PFSK-1 (cell line): Measurements from ENCODE around the gene TAF15.

ENCODE experiments used
- FOXP2 ChIP-seq: optimal IDR thresholded peaks from 2 replicates; pipeline ENCODE3; 2011; ENCODE audit warnings: borderline replicate concordance, control low read depth, inconsistent platforms; ENCODE audit not compliant: insufficient read depth; ENCODE audit errors: extremely low read length, extremely low read depth
- POLR2AphosphoS5 ChIP-seq: IDR thresholded peaks from 2 replicates; pipeline ENCODE4 v1.6.1; 2012; ENCODE audit warnings: low read depth, mild to moderate bottlenecking, control low read depth, low read length, moderate library complexity
- REST ChIP-seq, 2 experiments: IDR thresholded peaks; 2 replicates each; pipeline versions ENCODE4 v1.6.1 to v1.8.0; 2011 to 2012; ENCODE audit warnings: low read depth in 2 of 2, low read length in 2 of 2, control low read depth in 1 of 2, inconsistent platforms in 1 of 2, mild to moderate bottlenecking in 1 of 2, moderate library complexity in 1 of 2; ENCODE audit not compliant: insufficient read depth in 1 of 2
- SIN3A ChIP-seq: IDR thresholded peaks from 2 replicates; pipeline ENCODE4 v1.6.1; 2012; ENCODE audit warnings: mild to moderate bottlenecking, low read length, moderate library complexity, borderline replicate concordance; ENCODE audit not compliant: insufficient read depth
- TAF1 ChIP-seq: IDR thresholded peaks from 2 replicates; pipeline ENCODE4 v1.6.1; 2012; ENCODE audit warnings: low read length, control low read depth, borderline replicate concordance; ENCODE audit not compliant: insufficient read depth

TAF15 gene

GRCh38 chr17:35768797-35769196 is 40.5 kb upstream of the TAF15 start:
- TF ChIP-seq POLR2AphosphoS5 = no peak
- no peak for TF ChIP-seq FOXP2
- no peak for TF ChIP-seq TAF1
- no peak for TF ChIP-seq REST (IDR thresholded peaks at IDR 0.05; ENCODE audit: insufficient read depth in 1 of 2, low read depth in 2 of 2, low read length in 2 of 2)
- no peak for TF ChIP-seq SIN3A

DNA sequence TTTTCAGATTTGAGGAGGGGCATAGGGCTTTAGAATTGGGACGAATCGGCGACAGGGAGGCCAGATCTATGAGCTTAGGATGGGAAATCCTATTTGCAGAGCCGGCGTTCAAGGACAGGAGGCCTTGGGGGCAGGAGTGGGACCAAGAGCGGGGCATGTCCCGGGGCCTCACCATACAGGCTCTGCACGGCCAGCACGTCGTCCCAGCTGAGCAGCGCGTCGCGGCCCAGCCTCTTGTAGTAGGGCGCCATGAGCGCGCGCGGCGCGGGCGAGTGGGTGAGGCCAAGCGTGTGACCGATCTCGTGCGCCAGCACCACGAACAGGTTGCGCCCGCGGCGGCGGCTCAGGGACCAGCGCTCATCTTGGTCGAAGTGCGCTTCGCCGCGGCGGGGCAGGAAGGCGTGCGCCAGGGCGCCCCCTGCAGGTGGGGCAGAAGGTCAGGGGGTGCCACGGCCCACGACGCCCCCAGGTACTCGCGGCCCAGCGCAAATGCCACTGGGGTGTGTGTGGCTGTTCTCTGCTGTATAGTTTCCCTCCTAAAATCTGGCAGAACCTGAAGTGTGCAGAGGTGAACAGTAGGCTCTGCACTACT is 39.3 kb upstream of the TAF15 start:
- TF ChIP-seq REST (IDR thresholded peaks at IDR 0.05; ENCODE audit: insufficient read depth in 1 of 2, low read depth in 2 of 2, low read length in 2 of 2) (no peak), POLR2AphosphoS5 (no peak), FOXP2 (no peak), SIN3A (no peak), TAF1 (no peak)

- TF ChIP-seq FOXP2 (no peak), SIN3A (no peak), TAF1 (no peak), POLR2AphosphoS5 (no peak), REST (IDR thresholded peaks at IDR 0.05; ENCODE audit: insufficient read depth in 1 of 2, low read depth in 2 of 2, low read length in 2 of 2) (no peak)
Measured at GRCh38 chr17:35773129-35773528, 36.2 kb upstream of the TAF15 start.

GRCh38 chr17:35773679-35774425 is 35.4 kb upstream of the TAF15 start:
- peak; percentile 39; the same call in 1 of the 2 replicates for TF ChIP-seq POLR2AphosphoS5
- TF ChIP-seq SIN3A = no peak
- peak; percentile 31; the same call in 1 of the 2 replicates for TF ChIP-seq TAF1
- peak in 1 of 2 experiments; percentile 51; a peak in 2 of 4 replicates for TF ChIP-seq REST (IDR thresholded peaks at IDR 0.05; ENCODE audit: insufficient read depth in 1 of 2, low read depth in 2 of 2, low read length in 2 of 2)
- peak; percentile 27 for TF ChIP-seq FOXP2
